Epithelial cell of prostate (primary cell): ENCODE results near the gene AHDC1.

Experiments used
- DNase-seq: peaks from one replicate; pipeline ENCODE4 v3.0.0-alpha.2; 2011; ENCODE audit warnings: low read depth, low spot score
- H3K27ac ChIP-seq: fragments of 450-650 bp; 2 replicates; pipeline ENCODE4 v1.5.1; 2017; ENCODE audit warnings: mild to moderate bottlenecking

The AHDC1 gene

DNA sequence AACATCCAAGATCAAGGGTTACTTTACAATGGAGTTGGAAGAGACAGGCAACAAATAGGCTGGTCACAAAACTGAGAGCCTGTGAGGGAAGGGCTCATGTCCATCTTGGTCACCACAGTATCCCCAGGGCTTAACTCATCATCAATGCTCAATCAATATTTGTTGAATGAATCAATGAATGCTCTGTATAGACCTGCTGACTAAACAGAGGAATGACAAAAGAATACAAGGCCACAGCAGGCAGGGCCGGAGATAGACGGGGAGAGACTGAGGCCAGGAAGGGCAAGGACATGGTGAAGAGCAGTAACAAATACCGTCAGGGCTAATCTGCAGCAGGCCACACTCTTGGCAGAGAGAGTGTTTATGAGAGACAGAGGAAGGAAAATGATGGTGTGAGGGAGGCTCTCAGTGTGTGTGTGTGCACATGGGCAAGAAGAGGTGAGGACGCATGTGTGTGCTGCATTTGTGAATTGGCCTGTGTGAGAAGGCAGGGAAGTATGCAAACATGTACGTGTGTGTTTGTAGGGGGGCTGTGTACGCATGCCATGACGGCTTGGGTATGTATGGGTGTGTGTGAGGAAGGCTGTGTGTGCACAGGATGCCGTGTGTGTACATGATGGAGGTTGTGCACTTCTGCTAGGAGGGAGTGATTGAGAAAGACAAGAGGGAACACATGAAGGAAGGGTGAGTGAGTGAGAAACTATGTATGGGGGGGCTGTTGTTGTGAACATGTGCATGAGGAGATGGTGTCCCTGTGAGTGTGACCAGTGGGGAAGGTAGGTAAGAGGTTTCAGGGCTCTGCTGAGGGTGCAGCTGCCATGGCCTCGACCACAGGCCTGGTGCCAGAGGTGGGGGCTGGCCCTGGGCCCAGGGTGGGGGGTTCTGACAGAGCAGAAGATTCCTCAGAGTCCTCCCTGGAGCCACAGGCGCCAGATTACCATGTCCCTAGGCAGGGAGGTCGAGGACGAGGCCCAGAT, 15.4 kb downstream of the AHDC1 start:
- DNase-seq = no peak
- H3K27ac ChIP-seq = no peak overlapping the region

DNA sequence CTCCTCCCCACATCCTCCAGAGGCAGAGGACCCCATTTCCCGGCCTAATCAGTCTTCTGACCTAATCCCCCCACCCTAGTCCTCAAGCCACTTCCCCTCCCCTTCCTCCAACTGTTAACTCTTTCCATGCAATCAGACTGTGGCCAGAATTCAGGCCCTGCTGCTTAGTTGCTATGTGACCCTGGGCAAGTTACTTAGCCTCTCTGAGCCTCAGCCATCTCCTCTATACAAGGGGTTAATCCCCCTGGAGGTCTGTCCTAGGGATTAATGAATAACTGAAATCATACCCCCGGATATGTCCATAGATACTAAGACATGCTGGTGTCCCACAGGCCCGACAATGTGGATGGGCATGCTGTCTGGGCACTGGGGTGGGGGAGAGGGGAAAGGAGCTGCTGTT, 18.3 kb downstream of the AHDC1 start:
- no peak for DNase-seq
- no peak overlapping the region for H3K27ac ChIP-seq

DNA sequence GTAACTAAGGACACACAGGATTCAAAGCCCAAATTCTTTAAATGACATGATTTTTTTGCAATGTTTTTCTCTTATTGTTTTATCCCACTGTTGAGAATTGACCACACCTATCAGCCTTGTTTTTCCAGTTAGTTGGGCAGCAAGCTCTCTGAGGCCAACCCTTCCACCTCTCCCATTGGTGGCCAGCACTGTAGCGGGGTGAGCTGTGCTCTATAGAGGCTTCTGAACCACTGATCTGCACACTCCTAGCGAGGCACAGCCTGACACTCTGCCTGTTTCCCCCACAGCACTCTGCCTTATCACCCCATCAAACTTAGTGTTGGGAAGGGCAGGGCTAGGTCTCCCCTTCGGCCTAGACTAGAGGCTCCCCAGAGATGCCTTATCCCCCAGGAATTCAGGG, 19.5 kb downstream of the AHDC1 start:
- no peak for DNase-seq
- H3K27ac ChIP-seq = no peak overlapping the region

DNA sequence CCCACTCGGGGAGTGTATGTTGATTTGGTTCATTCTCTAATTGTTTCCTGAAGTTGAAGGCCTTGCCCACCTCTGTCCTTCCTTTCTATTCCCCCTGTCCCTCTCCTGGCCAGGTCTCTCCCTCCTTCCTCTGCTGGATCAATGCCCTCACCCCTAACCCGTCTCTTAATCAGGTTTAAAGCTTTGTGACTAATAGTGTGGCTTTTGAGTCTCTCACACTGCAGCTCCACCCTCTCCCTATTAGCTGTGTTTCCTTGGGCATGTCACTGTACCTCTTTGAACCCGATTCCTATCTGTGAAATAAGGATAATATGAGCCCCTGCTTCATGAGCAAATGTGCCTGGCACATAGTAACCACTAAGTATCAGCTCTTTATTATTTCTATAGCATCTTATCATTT, 20.5 kb downstream of the AHDC1 start:
- no peak overlapping the region for H3K27ac ChIP-seq
- no peak for DNase-seq

DNA sequence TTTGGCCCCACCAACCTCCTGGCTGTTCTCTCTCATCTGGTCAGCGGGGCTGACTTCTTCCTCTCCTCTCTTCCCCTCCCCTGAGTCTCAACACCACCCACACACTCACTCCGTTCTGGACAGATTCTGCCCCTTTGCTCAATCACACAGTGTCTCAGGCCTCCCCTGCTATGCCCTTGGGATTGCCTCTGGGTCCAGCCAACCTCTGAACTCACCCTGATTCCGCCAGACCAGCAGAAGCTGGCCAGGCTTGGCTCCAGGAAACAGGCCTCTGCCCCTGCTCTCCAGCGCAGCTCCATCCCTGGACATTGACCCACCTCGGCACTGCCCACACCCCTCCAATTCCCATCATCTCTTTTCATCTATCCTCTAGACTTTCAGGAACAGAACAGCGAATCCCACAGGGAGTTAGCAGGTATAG, 22.1 kb downstream of the AHDC1 start:
- no peak overlapping the region for H3K27ac ChIP-seq
- no peak for DNase-seq

DNA sequence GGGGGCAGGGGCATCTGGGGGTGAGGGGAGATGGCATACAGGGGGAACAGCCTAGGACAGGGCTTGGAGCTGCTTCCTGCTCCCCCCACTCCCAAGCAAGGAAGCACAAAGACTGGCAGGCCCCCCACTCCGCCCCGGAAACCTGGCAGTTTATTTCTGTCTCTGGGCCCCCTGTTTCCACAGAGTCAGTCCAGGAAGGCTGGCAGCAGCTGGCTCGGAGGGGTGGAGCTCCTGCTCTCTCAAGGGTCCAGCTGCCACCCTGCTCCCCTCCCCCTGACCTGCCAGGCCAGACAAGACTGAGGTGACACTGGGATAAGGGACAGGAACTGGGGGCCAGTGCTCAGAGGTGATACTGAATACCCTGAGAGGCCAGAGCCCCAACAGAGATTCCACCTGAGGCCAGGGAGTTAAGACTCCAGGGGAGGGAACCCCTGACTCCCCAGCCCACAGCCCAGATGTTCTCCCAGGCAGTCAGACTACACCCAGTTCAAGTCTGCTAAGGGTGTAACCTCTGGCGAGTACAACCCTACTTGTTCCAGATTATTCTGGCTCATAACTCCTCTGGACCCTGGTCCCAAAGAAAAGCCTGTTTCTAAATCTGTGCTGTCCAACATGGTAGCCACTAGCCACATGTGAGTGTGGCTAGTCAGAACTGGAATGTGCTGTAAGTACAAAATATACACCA, 26.3 kb downstream of the AHDC1 start:
- DNase-seq = no peak
- H3K27ac ChIP-seq = no peak overlapping the region

DNA sequence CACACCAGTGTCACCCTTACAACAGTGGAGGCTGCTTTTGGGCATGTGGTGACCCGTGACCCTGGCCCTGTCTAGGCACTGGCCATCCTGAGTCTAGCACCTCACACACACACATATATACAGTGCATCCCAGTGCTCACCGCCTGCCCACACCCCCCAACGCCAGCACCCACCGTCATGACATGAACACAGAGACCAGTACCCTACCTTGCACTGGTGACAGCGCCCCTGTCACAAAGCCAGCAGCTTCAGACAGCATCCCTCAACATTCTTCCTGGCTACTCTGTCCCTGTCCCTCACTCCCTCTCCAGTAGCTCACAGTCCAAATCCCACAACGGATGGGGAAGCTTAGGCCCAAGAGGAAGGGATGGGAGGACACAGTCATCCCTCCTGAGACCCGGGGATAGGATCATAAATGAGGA, 27.1 kb downstream of the AHDC1 start:
- no peak overlapping the region for H3K27ac ChIP-seq
- no peak for DNase-seq

DNA sequence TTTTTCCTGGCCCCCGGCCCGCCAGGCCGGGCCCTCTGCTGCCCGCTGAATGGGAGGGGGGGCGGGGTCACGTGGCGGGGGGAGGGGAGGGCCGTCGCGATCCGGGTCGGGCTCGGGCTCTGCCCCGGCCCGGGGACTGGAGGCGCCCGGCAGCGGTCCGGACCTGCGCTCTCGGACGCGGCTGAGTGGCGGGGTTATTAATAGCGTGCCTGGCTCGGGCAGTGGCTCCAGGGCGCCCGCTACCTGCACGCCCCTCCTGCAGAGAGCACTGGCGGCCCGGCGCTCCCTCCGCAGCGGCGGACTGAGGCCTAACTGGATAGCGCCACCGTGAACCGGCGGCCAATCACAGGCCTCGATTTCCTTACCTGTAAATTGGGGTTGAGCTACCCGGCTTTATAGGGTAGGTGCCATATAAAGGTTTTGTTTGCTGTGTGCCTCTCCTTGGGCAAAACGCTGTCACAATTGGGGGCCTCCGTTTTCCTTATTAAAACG, 28.1 kb downstream of the AHDC1 start:
- peak overlapping the region; percentile 69 for H3K27ac ChIP-seq
- DNase-seq = no peak

DNA sequence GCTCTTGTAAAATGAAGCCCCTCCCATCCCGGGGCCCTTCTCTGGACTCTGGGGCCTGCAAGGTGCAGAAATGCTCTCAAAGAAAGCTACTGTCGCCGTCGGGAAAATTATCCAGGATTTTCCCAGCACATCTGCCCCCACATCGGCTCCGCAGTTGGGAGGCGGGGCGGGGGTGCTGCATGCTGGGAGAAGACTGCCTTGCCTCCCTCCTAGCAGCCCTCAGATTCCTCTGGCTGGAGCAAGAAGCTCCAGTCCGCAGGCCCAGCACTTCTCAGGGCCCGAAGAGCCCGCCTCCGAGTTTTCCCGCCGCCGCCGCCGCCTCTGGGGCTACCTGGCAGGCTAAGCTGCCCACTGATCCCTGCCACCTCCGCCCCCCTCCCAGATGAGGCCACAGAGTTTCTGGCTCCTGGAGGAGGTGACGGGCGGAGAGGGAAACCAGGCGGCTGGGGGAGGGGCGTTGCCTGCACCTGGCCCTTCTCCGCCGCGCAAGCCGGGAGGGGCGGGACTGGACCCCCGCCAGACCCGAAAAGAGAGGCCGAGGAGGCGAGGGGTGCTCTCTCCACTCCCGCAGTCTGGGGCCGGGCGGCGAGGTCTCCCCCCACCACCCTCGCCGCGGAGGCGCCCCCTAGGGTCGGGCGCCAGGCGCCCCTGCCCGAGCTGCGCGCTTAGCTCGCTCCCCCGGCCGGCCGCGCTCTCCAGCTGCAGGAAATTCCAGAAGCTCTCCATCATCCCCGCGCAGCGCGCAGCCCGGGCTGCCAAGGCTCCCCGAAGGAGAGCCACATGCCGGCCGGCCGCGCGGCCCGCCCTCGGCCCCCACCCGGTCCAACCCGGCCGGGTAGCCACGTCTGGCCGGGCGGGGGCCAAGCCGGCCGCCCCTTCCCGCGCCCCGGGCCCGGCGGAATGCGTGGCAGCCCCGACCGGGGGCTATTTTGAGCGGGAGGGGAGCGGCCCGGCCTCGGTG, 28.8 kb downstream of the AHDC1 start:
- H3K27ac ChIP-seq = peak overlapping the region; percentile 69

DNA sequence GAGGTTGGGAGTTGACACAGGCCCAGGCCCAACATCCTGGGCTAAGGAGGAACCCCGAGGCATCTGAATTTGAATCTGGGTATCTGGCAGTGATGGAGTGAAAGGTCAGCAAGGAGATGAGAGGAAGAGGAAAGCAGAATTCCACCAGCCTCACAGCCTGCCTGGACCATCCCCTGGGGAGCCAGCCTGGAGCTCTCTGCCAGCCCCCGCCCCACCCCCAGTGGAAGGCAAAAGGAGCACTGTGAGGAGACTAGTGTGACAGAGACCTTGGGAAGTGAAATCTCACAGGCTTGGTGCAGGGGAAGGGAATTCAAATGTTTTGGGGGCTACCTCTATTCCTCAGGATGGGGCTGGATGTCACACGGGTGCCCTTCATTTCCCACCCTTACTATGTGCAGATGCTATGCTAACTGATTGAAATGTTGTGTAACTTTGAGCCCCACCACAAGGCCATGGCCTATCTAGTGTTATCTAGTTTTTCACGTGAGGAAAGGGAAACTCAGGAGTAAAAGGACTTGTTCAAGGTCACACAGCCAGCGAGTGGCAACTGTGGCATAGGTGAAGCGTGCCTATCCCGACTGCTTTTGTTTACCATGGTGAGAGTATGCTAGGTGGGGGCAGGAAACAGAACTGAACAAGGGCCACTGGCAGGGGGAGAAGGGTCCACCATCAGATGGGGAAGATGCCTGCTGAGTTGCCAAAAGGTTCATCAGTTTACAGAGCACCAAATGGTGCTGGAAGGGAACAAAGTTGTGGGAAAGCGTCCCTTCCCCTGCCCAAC, 29.8 kb downstream of the AHDC1 start:
- DNase-seq = no peak
- H3K27ac ChIP-seq = peak overlapping the region; percentile 69

More for the DNA sequence above, 28.8 kb downstream of the AHDC1 start:
- DNase-seq = no peak

DNA sequence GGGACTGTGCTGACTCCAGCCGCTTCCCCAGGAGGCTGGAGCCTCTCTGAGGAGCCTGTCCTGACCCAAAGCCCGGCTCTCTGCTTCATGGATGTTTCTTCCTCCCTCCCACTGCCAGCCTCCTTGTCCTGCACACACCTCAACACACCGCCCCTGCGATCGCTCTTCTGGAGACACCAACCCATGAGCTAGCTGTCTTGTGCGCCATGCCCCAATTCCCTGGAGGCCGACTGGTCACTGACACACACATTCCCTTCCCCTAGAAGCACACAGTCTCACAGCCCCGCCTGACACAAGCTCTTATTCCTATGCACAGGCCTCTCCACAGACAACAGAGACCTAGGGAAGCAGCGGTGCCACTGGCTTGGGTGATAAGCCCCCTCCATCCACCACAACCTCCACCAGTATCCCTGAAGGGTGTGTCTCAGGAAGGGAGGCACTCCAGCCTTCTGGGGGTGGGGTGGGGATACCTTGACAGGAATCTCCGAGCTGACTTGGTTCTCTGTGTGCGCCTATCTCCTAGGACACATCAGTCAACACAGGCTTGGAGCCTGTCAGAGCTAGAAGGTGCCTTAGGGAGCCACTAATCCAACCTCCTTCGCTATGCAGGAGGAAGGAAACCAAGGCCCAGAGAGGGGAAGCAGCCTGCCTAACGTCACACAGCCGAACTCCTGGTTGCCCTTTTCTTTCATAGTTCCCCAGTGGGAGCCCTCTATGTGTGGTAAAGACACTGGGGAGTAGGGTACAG, 31.1 kb downstream of the AHDC1 start:
- DNase-seq = no peak
- H3K27ac ChIP-seq = peak overlapping the region; percentile 1

DNA sequence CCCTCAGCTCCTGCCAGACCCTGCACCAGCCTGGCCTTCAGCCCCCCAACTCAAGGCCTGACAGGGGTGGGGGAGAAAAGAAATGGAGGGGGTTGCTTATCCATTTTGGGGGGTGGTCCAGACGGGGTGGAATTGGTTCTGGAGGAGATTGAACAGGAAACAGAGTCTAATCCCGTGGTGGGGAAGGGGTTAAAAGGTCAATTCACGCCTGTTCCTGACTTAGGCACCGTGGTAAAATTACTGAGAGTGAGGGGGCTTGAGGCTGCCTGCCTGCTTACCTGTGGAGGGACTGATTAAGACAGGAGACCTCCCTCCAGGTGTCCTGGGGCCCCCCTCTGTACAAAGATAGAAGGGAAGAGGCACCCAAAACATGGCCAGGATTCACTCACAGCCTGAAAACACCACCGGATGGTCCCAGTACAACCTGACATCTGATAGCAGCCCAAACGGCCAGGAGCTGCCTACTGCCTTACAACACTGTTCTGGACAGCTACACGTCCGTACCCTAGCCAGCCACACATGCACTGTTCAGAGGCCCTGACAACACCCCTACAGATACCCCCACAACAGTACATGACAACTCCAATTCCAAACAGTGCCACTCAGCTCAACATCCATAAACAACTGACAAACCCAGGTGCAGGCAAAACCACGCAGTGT, 31.8 kb downstream of the AHDC1 start:
- no peak for DNase-seq
- H3K27ac ChIP-seq = peak overlapping the region; percentile 58

DNA sequence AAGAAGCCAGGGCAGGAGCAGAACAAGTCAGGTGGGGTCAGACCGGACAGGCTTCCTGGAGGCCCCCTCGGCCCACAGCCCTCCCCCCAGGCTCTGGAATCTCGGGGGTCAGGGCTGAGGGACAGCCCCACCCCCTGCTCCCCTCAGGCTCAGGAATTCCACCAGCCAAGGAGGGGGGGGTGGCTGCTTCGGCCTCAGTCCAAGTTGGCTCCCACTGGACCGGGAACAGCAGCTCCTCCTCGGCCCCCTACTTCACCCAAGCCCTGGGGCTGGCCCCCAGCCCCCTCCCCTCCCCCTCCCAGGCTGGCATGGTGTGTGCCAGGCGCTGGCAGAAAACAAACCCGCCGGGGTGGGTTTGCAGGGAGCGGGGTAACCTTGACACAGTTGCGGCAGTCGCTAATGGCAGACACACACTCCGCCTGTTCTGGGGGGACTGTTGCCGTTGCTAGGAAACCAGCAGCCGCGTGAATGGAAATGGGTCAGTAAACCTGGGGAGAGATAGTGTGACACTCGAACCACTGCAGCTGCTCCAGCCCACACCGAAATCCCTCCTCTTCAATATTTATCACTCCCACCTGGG, 32.4 kb downstream of the AHDC1 start:
- peak overlapping the region; percentile 58 for H3K27ac ChIP-seq
- no peak for DNase-seq

DNA sequence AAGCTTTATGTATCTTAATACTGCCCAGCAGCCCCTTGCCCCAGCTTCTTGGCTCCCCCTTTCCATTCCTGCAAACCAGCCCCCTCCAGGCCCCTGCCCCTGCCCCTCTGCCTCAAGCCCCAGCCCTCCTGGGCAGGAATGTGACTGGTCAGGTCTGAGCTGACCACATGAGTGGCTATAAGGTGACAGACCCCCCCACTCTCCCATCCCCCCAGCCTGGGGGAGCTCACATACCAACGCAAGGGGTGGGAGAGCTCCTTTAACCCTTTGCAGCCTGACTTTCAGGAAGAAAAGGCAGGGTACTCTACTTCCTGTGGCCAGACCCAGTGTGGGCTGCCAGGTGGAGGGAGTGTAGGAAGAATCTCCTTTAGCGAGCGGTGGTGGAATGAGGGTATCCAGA, 33.2 kb downstream of the AHDC1 start:
- H3K27ac ChIP-seq = peak overlapping the region; percentile 58
- no peak for DNase-seq

DNA sequence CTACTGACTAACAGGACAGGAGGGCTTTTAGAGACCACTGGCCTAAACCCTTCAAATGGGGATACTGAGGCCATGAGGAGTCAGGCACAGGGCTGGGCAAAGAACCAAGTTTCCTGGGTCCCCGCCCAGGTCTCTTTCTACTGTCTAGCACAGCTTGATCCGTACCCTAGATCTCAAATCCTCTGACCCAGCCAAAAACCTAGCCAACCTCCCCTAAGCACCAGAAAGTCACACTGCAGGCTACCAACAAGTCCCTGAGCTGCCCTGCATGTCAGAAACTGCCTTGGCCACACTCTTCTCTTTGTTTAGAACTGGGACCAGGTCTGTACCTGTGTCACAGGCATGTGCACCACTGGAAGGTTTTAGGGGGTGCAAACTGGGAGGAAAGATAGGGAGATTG, 33.6 kb downstream of the AHDC1 start:
- peak overlapping the region; percentile 58 for H3K27ac ChIP-seq
- no peak for DNase-seq

DNA sequence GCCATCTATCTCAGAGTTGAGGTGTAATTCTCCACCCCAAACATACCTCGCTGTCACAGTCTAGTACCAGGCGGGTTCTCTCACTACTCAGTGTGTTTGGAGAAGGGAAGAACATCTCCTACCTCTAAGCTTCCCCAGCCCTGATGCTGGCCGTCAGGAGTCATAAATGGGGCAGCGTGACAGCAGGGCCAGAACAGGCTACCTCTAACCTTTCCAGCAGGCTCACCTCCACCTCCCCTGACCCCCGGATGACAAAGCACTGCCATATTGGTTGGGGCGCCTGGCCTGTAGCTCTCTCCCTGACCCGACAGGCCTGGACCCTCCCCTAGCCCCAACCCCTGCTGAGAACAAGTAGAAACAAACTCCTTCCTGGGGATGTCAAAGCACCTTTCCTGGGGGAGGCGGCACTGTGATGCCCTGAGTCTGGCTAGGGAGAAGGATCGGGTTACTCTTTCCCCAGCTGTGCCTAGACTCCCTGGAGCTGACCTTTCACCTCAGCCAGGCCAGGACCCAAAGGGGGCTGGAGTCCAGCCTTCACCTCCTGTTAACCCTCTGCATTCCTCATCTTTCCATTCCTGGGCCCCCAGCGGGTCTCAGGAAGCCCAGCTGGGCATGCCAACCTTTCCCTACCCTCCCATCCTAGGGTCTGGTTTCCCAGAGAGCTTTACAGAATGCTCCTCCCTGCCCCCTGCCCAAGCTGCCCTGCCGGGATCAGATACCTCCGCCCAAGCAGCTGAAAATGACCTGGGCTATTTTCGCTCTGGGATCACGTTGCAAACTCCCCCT, 34.2 kb downstream of the AHDC1 start:
- peak overlapping the region; percentile 58 for H3K27ac ChIP-seq
- no peak for DNase-seq

DNA sequence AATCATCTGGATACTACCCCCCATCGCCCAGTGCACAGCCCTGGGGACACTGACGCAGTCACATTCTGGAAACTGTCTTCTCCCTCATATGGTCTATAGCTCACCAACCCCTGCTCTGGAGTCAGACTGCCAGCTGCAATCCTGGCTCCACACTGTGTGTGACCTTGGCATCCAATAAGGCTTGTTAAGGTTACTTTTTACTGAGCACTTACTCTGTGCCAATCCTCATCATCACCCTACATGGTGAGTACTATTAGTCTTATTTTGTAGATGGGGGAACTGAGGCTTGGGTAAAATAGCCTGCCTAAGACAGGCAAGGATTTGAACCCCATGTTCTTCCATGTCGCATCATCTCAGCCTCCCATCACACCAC, 34.9 kb downstream of the AHDC1 start:
- DNase-seq = no peak
- peak overlapping the region; percentile 58 for H3K27ac ChIP-seq
